ENCODE measurements around the gene HTT.
"Not testable (repeated sequence)": the region's sequence is repeated elsewhere in the genome, so short reads cannot be mapped to it uniquely, and the experiment has no call there.

The HTT gene

DNA sequence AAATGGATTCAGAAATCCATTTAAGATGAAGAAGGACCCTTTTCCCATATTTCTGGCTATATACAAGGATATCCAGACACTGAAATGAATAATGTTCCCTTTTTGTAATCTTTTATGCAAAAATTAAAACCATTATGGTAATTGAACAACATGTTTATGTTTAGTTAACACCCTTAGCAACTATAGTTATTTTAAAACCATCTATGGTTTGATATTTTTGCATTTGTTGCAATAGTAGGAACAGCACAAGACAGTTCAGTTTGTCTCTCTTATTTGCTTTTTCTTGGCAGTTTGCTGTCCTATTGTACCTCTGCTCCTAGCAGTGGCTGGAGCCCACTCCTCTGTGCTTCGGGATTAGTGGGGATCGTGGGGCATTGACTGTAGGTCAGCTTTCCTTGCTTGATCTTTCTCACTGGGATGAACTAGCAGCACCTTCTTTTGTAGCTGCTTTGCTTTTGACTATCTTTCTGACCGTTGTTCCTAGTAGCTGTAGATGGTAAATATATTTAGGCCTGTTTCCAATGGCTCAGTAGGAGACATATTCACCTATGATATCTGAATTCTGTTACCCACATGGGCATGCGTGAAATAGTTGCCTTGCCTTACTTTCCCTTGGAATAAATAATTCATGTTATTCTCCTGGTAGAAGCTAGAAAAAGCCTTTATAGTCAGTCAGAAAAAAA lies 12.8 kb downstream of the HTT start:
- no peak for TF ChIP-seq EZH2phosphoT487 (IDR thresholded peaks at IDR 0.05; ENCODE audit: borderline replicate concordance, low read length)
- no peak for TF ChIP-seq CTCF (IDR thresholded peaks at IDR 0.05; ENCODE audit: low read depth, low read length, poor library complexity, severe bottlenecking)
- H3K4me2 ChIP-seq (ENCODE audit: low read length), result no peak overlapping the region
- H3F3A ChIP-seq (ENCODE audit: control insufficient read depth, insufficient read depth), result 0 out of 2 replicates have a peak, but pooled peaks cover 3% of the 10 kb centered on the region
- peaks cover 87% of the 10 kb centered on the region for H3K79me2 ChIP-seq (ENCODE audit: control insufficient read depth, low read length)
- H4K20me1 ChIP-seq (ENCODE audit: control insufficient read depth, insufficient read depth, low read depth, low read length), result peaks cover 11% of the 10 kb centered on the region; the same call in 1 of the 2 replicates
- H3K9me2 ChIP-seq (replicated peaks; ENCODE audit: control insufficient read depth, low read length), result no peaks in the 10 kb centered on the region
- H3K27me3 ChIP-seq (ENCODE audit: control insufficient read depth, low read length), result no peaks in the 10 kb centered on the region
- H3K4me1 ChIP-seq (ENCODE audit: control insufficient read depth, low read length), result peaks cover 12% of the 10 kb centered on the region
- no peaks in the 10 kb centered on the region for H3K9me3 ChIP-seq (ENCODE audit: control insufficient read depth, insufficient read depth, low read length)
- H3K27ac ChIP-seq (ENCODE audit: low read depth, low read length), result no peak overlapping the region
- H3K36me3 ChIP-seq (ENCODE audit: control insufficient read depth, low read length), result peaks cover 66% of the 10 kb centered on the region
- H3K4me3 ChIP-seq (ENCODE audit: low read length), result no peak overlapping the region

- no peak overlapping the region for H3K4me2 ChIP-seq (ENCODE audit: low read length)
- TF ChIP-seq CTCF (IDR thresholded peaks at IDR 0.05; ENCODE audit: low read depth, low read length, poor library complexity, severe bottlenecking), result no peak
- no peak for TF ChIP-seq EZH2phosphoT487 (IDR thresholded peaks at IDR 0.05; ENCODE audit: borderline replicate concordance, low read length)
- no peak overlapping the region for H3K27ac ChIP-seq (ENCODE audit: low read depth, low read length)
- no peaks in the 10 kb centered on the region for H3K27me3 ChIP-seq (ENCODE audit: control insufficient read depth, low read length)
- no peaks in the 10 kb centered on the region for H3K4me1 ChIP-seq (ENCODE audit: control insufficient read depth, low read length)
- H3K9me3 ChIP-seq (ENCODE audit: control insufficient read depth, insufficient read depth, low read length), result no peaks in the 10 kb centered on the region
- H3K4me3 ChIP-seq (ENCODE audit: low read length), result no peak overlapping the region
- peaks cover 73% of the 10 kb centered on the region for H3K36me3 ChIP-seq (ENCODE audit: control insufficient read depth, low read length)
- H3K9me2 ChIP-seq (replicated peaks; ENCODE audit: control insufficient read depth, low read length), result no peaks in the 10 kb centered on the region
- H4K20me1 ChIP-seq (ENCODE audit: control insufficient read depth, insufficient read depth, low read depth, low read length), result 0 out of 2 replicates have a peak, but pooled peaks cover 4% of the 10 kb centered on the region
- H3K79me2 ChIP-seq (ENCODE audit: control insufficient read depth, low read length), result peaks cover 59% of the 10 kb centered on the region
- 0 out of 2 replicates have a peak, but pooled peaks cover 3% of the 10 kb centered on the region for H3F3A ChIP-seq (ENCODE audit: control insufficient read depth, insufficient read depth)
Observed at GRCh38 chr4:3091464-3091863, 17.0 kb downstream of the HTT start.

GRCh38 chr4:3094701-3095100 lies 20.2 kb downstream of the HTT start:
- not testable (repeated sequence) for H3F3A ChIP-seq (ENCODE audit: control insufficient read depth, insufficient read depth); H3K4me1 ChIP-seq (ENCODE audit: control insufficient read depth, low read length); H3K9me3 ChIP-seq (ENCODE audit: control insufficient read depth, insufficient read depth, low read length); H4K20me1 ChIP-seq (ENCODE audit: control insufficient read depth, insufficient read depth, low read depth, low read length); H3K9me2 ChIP-seq (replicated peaks; ENCODE audit: control insufficient read depth, low read length); H3K27ac ChIP-seq (ENCODE audit: low read depth, low read length); H3K4me2 ChIP-seq (ENCODE audit: low read length); H3K27me3 ChIP-seq (ENCODE audit: control insufficient read depth, low read length); H3K4me3 ChIP-seq (ENCODE audit: low read length)
- Histone ChIP-seq H3K79me2 (ENCODE audit: control insufficient read depth, low read length) (peaks cover 49% of the 10 kb centered on the region), H3K36me3 (ENCODE audit: control insufficient read depth, low read length) (peaks cover 66% of the 10 kb centered on the region)

DNA sequence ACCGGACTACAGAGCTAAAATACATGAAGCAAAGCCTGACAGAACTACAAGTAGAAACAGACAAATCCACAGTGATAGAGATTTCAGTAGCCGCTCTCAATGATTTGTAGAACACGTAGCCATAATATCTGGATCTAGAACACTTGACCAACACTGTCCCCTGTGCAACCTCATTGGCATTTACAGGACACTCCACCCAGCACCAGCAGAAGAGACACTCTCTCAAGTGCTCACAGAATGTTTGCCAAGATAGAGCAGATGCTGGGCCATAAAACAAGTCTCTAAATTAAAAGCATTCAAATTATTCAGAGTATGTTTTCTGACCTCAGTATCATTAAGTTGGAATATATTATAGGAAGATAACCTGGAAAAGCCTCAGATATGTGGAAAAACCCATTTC lies 21.7 kb downstream of the HTT start:
- Histone ChIP-seq H4K20me1 (ENCODE audit: control insufficient read depth, insufficient read depth, low read depth, low read length) (no peaks in the 10 kb centered on the region), H3F3A (ENCODE audit: control insufficient read depth, insufficient read depth) (peaks cover 6% of the 10 kb centered on the region; the same call in 1 of the 2 replicates), H3K9me3 (ENCODE audit: control insufficient read depth, insufficient read depth, low read length) (no peaks in the 10 kb centered on the region), H3K36me3 (ENCODE audit: control insufficient read depth, low read length) (peaks cover 66% of the 10 kb centered on the region), H3K27me3 (ENCODE audit: control insufficient read depth, low read length) (no peaks in the 10 kb centered on the region), H3K4me3 (ENCODE audit: low read length) (no peak overlapping the region), H3K27ac (ENCODE audit: low read depth, low read length) (no peak overlapping the region), H3K4me2 (ENCODE audit: low read length) (no peak overlapping the region), H3K4me1 (ENCODE audit: control insufficient read depth, low read length) (no peaks in the 10 kb centered on the region), H3K9me2 (replicated peaks; ENCODE audit: control insufficient read depth, low read length) (no peaks in the 10 kb centered on the region), H3K79me2 (ENCODE audit: control insufficient read depth, low read length) (peaks cover 49% of the 10 kb centered on the region)
- no peak for TF ChIP-seq EZH2phosphoT487 (IDR thresholded peaks at IDR 0.05; ENCODE audit: borderline replicate concordance, low read length)
- TF ChIP-seq CTCF (IDR thresholded peaks at IDR 0.05; ENCODE audit: low read depth, low read length, poor library complexity, severe bottlenecking), result no peak
